H1 (cell line): ENCODE results near the gene ENDOD1. TPM values are rescaled to one million over a fixed set of nuclear protein-coding genes. Genes with fewer than 3 reads are reported as not detected.

Experiments
- E2F6 ChIP-seq: IDR thresholded peaks from 2 replicates; pipeline ENCODE4 v1.6.1; 2012; ENCODE audit warnings: inconsistent platforms
- GTF2F1 ChIP-seq: IDR thresholded peaks from 2 replicates; pipeline ENCODE4 v1.6.1; 2012; ENCODE audit warnings: low read depth, low read length, improper control_type of control experiment, borderline replicate concordance
- RXRA ChIP-seq: IDR thresholded peaks from 2 replicates; pipeline ENCODE4 v1.6.1; 2011; ENCODE audit warnings: low read depth, mild to moderate bottlenecking, low read length, moderate library complexity; ENCODE audit not compliant: insufficient read depth
- polyA plus RNA-seq, 7 experiments: library from polyadenylated mRNA; depleted of rRNA in 3 of 7; stranded (reverse) in 5 of 7; unstranded in 2 of 7; fragments of >200 nt in 5 of 7; fragments of 200-250 nt in 2 of 7; gene quantifications; 1 replicate in 5 of 7; 2 replicates in 1 of 7; 4 replicates in 1 of 7; pipeline versions ENCODE4 v1.2.1 to v1.2.3, GENCODE V29; 2011 to 2013; ENCODE audit warnings: missing spikeins in 2 of 7, mixed read lengths in 2 of 7
- total RNA-seq: library from RNA; stranded (reverse); fragmentation: NEBNext Ultra II Directional; extraction: Animal tissue kit (Norgen Biotek cat#: 25700); gene quantifications from 2 replicates; pipeline ENCODE4 v1.2.1, GENCODE V29; 2021
- TF ChIP-seq, protein P1 (sequence below), 3 experiments: IDR thresholded peaks; 1 replicate in 2 of 3; 2 replicates in 1 of 3; pipeline versions ENCODE4 v1.5.1 to v1.6.1; 2011; ENCODE audit warnings: low read length in 3 of 3, mild to moderate bottlenecking in 3 of 3, inconsistent platforms in 2 of 3, low read depth in 1 of 3, moderate library complexity in 1 of 3; ENCODE audit not compliant: insufficient read depth in 1 of 3; ENCODE audit errors: control extremely low read depth in 1 of 3

The ENDOD1 gene
- total and polyA plus RNA-seq, 2 of the 8 experiments (the other 6 are each of a cell fraction or from before 2014, with no cell fraction given): 1.2 to 2.5 TPM

GRCh38 chr11:95145430-95146060, 55.9 kb downstream of the ENDOD1 start (continued):
- TF ChIP-seq, protein P1, sequence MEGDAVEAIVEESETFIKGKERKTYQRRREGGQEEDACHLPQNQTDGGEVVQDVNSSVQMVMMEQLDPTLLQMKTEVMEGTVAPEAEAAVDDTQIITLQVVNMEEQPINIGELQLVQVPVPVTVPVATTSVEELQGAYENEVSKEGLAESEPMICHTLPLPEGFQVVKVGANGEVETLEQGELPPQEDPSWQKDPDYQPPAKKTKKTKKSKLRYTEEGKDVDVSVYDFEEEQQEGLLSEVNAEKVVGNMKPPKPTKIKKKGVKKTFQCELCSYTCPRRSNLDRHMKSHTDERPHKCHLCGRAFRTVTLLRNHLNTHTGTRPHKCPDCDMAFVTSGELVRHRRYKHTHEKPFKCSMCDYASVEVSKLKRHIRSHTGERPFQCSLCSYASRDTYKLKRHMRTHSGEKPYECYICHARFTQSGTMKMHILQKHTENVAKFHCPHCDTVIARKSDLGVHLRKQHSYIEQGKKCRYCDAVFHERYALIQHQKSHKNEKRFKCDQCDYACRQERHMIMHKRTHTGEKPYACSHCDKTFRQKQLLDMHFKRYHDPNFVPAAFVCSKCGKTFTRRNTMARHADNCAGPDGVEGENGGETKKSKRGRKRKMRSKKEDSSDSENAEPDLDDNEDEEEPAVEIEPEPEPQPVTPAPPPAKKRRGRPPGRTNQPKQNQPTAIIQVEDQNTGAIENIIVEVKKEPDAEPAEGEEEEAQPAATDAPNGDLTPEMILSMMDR (IDR thresholded peaks at IDR 0.05; ENCODE audit: control extremely low read depth in 1 of 3, insufficient read depth in 1 of 3, low read depth in 1 of 3, low read length in 3 of 3): no peak
- TF ChIP-seq E2F6 (no peak), RXRA (no peak), GTF2F1 (no peak)
